Stimulated activated CD8-positive, alpha-beta memory T cell treated with anti-CD3 and anti-CD28 coated beads, Interleukin-15, amount 100 ng/mL, for 1 hour (primary cell): Measurements from ENCODE around the gene ZNF878.
"Not testable (repeated sequence)": the region's sequence is repeated elsewhere in the genome, so short reads cannot be mapped to it uniquely, and the experiment has no call there.

Experiments used
- DNase-seq: peaks from one replicate; pipeline ENCODE4 v3.0.0-alpha.2; 2020; ENCODE audit warnings: low read depth

Gene ZNF878

GRCh38 chr19:12052497-12053169, at the start of gene ZNF878:
TSS of gene ZNF878 (minus strand) at chr19:12052961. CDS start at chr19:12052801, 160 bp downstream.
- DNase-seq, result no peak

GRCh38 chr19:12098040-12098439, 45.3 kb upstream of the ZNF878 start:
- DNase-seq, result no peak

- no peak for DNase-seq
Measured at GRCh38 chr19:12095111-12095790, 42.5 kb upstream of the ZNF878 start.

- DNase-seq, result no peak
Measured at GRCh38 chr19:12093777-12094176, 41.0 kb upstream of the ZNF878 start.

GRCh38 chr19:12092956-12093355, 40.2 kb upstream of the ZNF878 start:
- DNase-seq, result no peak

GRCh38 chr19:12092065-12092867, 39.5 kb upstream of the ZNF878 start:
- DNase-seq, result peak; percentile 2

- DNase-seq, result peak; percentile 21
Measured at GRCh38 chr19:12090807-12091206, 38.0 kb upstream of the ZNF878 start.

GRCh38 chr19:12085074-12085818, 32.5 kb upstream of the ZNF878 start:
- no peak for DNase-seq

- DNase-seq, result not testable (repeated sequence)
Measured at GRCh38 chr19:12083336-12083735, 30.6 kb upstream of the ZNF878 start.

- no peak for DNase-seq
Measured at GRCh38 chr19:12077375-12077774, 24.6 kb upstream of the ZNF878 start.

GRCh38 chr19:12076331-12076730, 23.6 kb upstream of the ZNF878 start:
- not testable (repeated sequence) for DNase-seq

GRCh38 chr19:12075538-12076139, 22.9 kb upstream of the ZNF878 start:
- no peak for DNase-seq

GRCh38 chr19:12064590-12065538, 12.1 kb upstream of the ZNF878 start, which contains the start of gene ZNF844:
TSS of gene ZNF844 (plus strand) at chr19:12064731. CDS start at chr19:12064874, 143 bp downstream.
- peak; percentile 55 for DNase-seq

GRCh38 chr19:12055784-12056183, 3.0 kb upstream of the ZNF878 start:
- DNase-seq, result no peak

GRCh38 chr19:12052091-12052496, 667 bp downstream of the ZNF878 start:
- no peak for DNase-seq

GRCh38 chr19:12047868-12048267, 4.9 kb downstream of the ZNF878 start:
- no peak for DNase-seq

GRCh38 chr19:12043752-12044422, 8.9 kb downstream of the ZNF878 start:
- DNase-seq, result no peak

GRCh38 chr19:12042893-12043292, 9.9 kb downstream of the ZNF878 start:
- DNase-seq, result no peak

- peak; percentile 47 for DNase-seq
Measured at GRCh38 chr19:12035220-12036172, 17.3 kb downstream of the ZNF878 start, which contains the start of gene ZNF433. TSS of gene ZNF433 (minus strand) at chr19:12035679. CDS start at chr19:12035539, 140 bp downstream.
